ES-I3 (cell line): Measurements from ENCODE around the gene TENM4.

ENCODE experiments used
- H3K36me3 ChIP-seq: 2 replicates; pipeline ENCODE4 v1.6.1; 2013; ENCODE audit warnings: mild to moderate bottlenecking, low read length, control low read depth, moderate library complexity; ENCODE audit not compliant: insufficient read depth
- H3K4me1 ChIP-seq: 2 replicates; pipeline ENCODE4 v1.6.1; 2013; ENCODE audit warnings: mild to moderate bottlenecking, control low read depth, low read length; ENCODE audit not compliant: insufficient read depth
- H3K9ac ChIP-seq: 2 replicates; pipeline ENCODE4 v1.6.1; 2013; ENCODE audit warnings: low read depth, mild to moderate bottlenecking, low read length, moderate library complexity
- H3K9me3 ChIP-seq: 2 replicates; pipeline ENCODE4 v1.6.1; 2013; ENCODE audit warnings: mild to moderate bottlenecking, low read length, moderate library complexity; ENCODE audit not compliant: control insufficient read depth, insufficient read depth

Gene TENM4

GRCh38 chr11:78943841-78944240 is 497.0 kb downstream of the TENM4 start:
- H3K9me3 ChIP-seq: no peaks in the 10 kb centered on the region
- no peak overlapping the region for H3K9ac ChIP-seq
- H3K36me3 ChIP-seq: no peaks in the 10 kb centered on the region
- peaks cover 12% of the 10 kb centered on the region for H3K4me1 ChIP-seq

GRCh38 chr11:78943154-78943553 is 497.7 kb downstream of the TENM4 start:
- H3K9ac ChIP-seq: no peak overlapping the region
- H3K4me1 ChIP-seq: peaks cover 12% of the 10 kb centered on the region
- no peaks in the 10 kb centered on the region for H3K9me3 ChIP-seq
- no peaks in the 10 kb centered on the region for H3K36me3 ChIP-seq

GRCh38 chr11:78941226-78941851 is 499.5 kb downstream of the TENM4 start:
- Histone ChIP-seq H3K9me3 (no peaks in the 10 kb centered on the region), H3K36me3 (no peaks in the 10 kb centered on the region), H3K4me1 (peaks cover 12% of the 10 kb centered on the region), H3K9ac (no peak overlapping the region)

- Histone ChIP-seq H3K4me1 (peaks cover 12% of the 10 kb centered on the region), H3K9me3 (no peaks in the 10 kb centered on the region)
These were observed 500.2 kb downstream of the TENM4 start for GRCh38 chr11:78940500-78941225.

GRCh38 chr11:78938971-78939370 is 501.9 kb downstream of the TENM4 start:
- no peaks in the 10 kb centered on the region for H3K9me3 ChIP-seq
- peaks cover 12% of the 10 kb centered on the region for H3K4me1 ChIP-seq
- no peaks in the 10 kb centered on the region for H3K36me3 ChIP-seq
- no peak overlapping the region for H3K9ac ChIP-seq

More at GRCh38 chr11:78940500-78941225, 500.2 kb downstream of the TENM4 start:
- H3K9ac ChIP-seq: no peak overlapping the region
- H3K36me3 ChIP-seq: no peaks in the 10 kb centered on the region

- no peak overlapping the region for H3K9ac ChIP-seq
- no peaks in the 10 kb centered on the region for H3K9me3 ChIP-seq
- peaks cover 12% of the 10 kb centered on the region for H3K4me1 ChIP-seq
- H3K36me3 ChIP-seq: no peaks in the 10 kb centered on the region
These were observed 502.8 kb downstream of the TENM4 start for GRCh38 chr11:78938036-78938435.

GRCh38 chr11:78935398-78936068 is 505.3 kb downstream of the TENM4 start:
- H3K9ac ChIP-seq: no peak overlapping the region
- no peaks in the 10 kb centered on the region for H3K36me3 ChIP-seq
- H3K4me1 ChIP-seq: peaks cover 5% of the 10 kb centered on the region

GRCh38 chr11:78933350-78933749 is 507.5 kb downstream of the TENM4 start:
- peaks cover 17% of the 10 kb centered on the region for H3K4me1 ChIP-seq
- no peaks in the 10 kb centered on the region for H3K36me3 ChIP-seq
- no peak overlapping the region for H3K9ac ChIP-seq
- H3K9me3 ChIP-seq: no peaks in the 10 kb centered on the region

More at GRCh38 chr11:78935398-78936068, 505.3 kb downstream of the TENM4 start:
- H3K9me3 ChIP-seq: no peaks in the 10 kb centered on the region

- Histone ChIP-seq H3K9me3 (no peaks in the 10 kb centered on the region), H3K4me1 (peaks cover 17% of the 10 kb centered on the region), H3K36me3 (no peaks in the 10 kb centered on the region), H3K9ac (no peak overlapping the region)
These were observed 508.1 kb downstream of the TENM4 start for GRCh38 chr11:78932757-78933156.

GRCh38 chr11:78931891-78932290 is 508.9 kb downstream of the TENM4 start:
- Histone ChIP-seq H3K36me3 (no peaks in the 10 kb centered on the region), H3K4me1 (peaks cover 17% of the 10 kb centered on the region), H3K9ac (no peak overlapping the region), H3K9me3 (no peaks in the 10 kb centered on the region)

GRCh38 chr11:78930810-78931523 is 509.9 kb downstream of the TENM4 start:
- Histone ChIP-seq H3K9me3 (no peaks in the 10 kb centered on the region), H3K4me1 (peaks cover 17% of the 10 kb centered on the region), H3K36me3 (no peaks in the 10 kb centered on the region), H3K9ac (no peak overlapping the region)

GRCh38 chr11:78929906-78930220 is 511.0 kb downstream of the TENM4 start:
- no peaks in the 10 kb centered on the region for H3K9me3 ChIP-seq
- H3K36me3 ChIP-seq: no peaks in the 10 kb centered on the region
- peaks cover 17% of the 10 kb centered on the region for H3K4me1 ChIP-seq
- H3K9ac ChIP-seq: no peak overlapping the region

GRCh38 chr11:78929207-78929905 is 511.5 kb downstream of the TENM4 start:
- H3K9me3 ChIP-seq: no peaks in the 10 kb centered on the region
- peaks cover 17% of the 10 kb centered on the region for H3K4me1 ChIP-seq
- H3K36me3 ChIP-seq: no peaks in the 10 kb centered on the region
- H3K9ac ChIP-seq: no peak overlapping the region

- no peak overlapping the region for H3K9ac ChIP-seq
- no peaks in the 10 kb centered on the region for H3K9me3 ChIP-seq
- H3K4me1 ChIP-seq: peaks cover 17% of the 10 kb centered on the region
- H3K36me3 ChIP-seq: no peaks in the 10 kb centered on the region
These were observed 513.3 kb downstream of the TENM4 start for GRCh38 chr11:78927511-78927910.
